Left lung (tissue), 10 donors: ENCODE data around the gene TECTB. TPM values are rescaled to one million over a fixed set of nuclear protein-coding genes. Genes with fewer than 3 reads are reported as not detected.
A peak's percentile ranks its signal among the peaks of the same experiment; 100 is the strongest.

ENCODE experiments used
- ATAC-seq: fragments of 200-7000 bp; cut with Tn5 transposase; one replicate; pipeline ENCODE4 v1.9.1; 2020; ENCODE audit warnings: moderate library complexity
- DNase-seq, 4 donors: peaks; one replicate each; pipeline ENCODE4 v3.0.0-alpha.2; 2013 to 2020
- H3K27ac ChIP-seq, 2 donors: fragments of 200-600 bp; sonication (generic) in 1 of 2; one replicate each; pipeline versions ENCODE4 v1.5.0 to v1.8.0; 2020 to 2021
- H3K27me3 ChIP-seq, 2 donors: fragments of 200-600 bp; sonication (generic) in 1 of 2; one replicate each; pipeline versions ENCODE4 v1.5.0 to v1.8.0; 2020 to 2021
- H3K36me3 ChIP-seq, 2 donors: fragments of 200-600 bp; sonication (generic) in 1 of 2; one replicate each; pipeline versions ENCODE4 v1.5.0 to v1.8.0; 2020 to 2021
- H3K4me1 ChIP-seq, 2 donors: fragments of 200-600 bp; one replicate each; pipeline ENCODE4 v1.8.0; 2021
- H3K4me3 ChIP-seq, 2 donors: fragments of 200-600 bp; sonication (generic) in 1 of 2; one replicate each; pipeline versions ENCODE4 v1.5.0 to v1.8.0; 2020 to 2021; ENCODE audit warnings: mild to moderate bottlenecking in 1 of 2
- H3K9me3 ChIP-seq, 2 donors: fragments of 200-600 bp; sonication (generic) in 1 of 2; one replicate each; pipeline versions ENCODE4 v1.5.0 to v1.8.0; 2020 to 2021
- intact Hi-C, 2 donors: fragments of 100-400 bp; cut with DNase I; formaldehyde crosslinking; loops; one replicate each; pipeline versions ENCODE4 v1.11.2 to v1.14.2; 2022
- polyA plus RNA-seq, 6 donors: library from polyadenylated mRNA; unstranded; fragments of 120-200 nt; gene quantifications; one replicate each; pipeline ENCODE4 v1.2.1, GENCODE V29; 2013; ENCODE audit not compliant: insufficient read length in 6 of 6
- total RNA-seq, 2 donors: library from RNA; stranded (reverse); fragmentation: NEBNext Ultra II Directional; extraction: Animal tissue kit (Norgen Biotek cat#: 25700); gene quantifications; one replicate each; pipeline ENCODE4 v1.2.1, GENCODE V29; 2021
- TF ChIP-seq, protein P1 (sequence below), 2 donors: fragments of 200-600 bp; sonication (generic) in 1 of 2; IDR thresholded peaks; one replicate each; pipeline versions ENCODE4 v1.5.0 to v1.8.0; 2021; ENCODE audit warnings: antibody characterized with exemption in 2 of 2
- donor health status: DM: no; HTN: yes; CAD: no.
- donor health status: DM: no; HTN: no; CAD: no.

TECTB gene
- total and polyA plus RNA-seq, 8 donors, result not detected

- Histone ChIP-seq H3K4me3 (no peak overlapping the region), H3K36me3 (no peaks in the 10 kb centered on the region), H3K27ac (no peak overlapping the region), H3K4me1 (no peaks in the 10 kb centered on the region), H3K27me3 (no peaks in the 10 kb centered on the region), H3K9me3 (peaks cover 0 to 31% of the 10 kb centered on the region in 2 donors)
- DNase-seq (no peak), ATAC-seq (no peak)
- intact Hi-C loops, result no loop called here
- TF ChIP-seq, protein P1, sequence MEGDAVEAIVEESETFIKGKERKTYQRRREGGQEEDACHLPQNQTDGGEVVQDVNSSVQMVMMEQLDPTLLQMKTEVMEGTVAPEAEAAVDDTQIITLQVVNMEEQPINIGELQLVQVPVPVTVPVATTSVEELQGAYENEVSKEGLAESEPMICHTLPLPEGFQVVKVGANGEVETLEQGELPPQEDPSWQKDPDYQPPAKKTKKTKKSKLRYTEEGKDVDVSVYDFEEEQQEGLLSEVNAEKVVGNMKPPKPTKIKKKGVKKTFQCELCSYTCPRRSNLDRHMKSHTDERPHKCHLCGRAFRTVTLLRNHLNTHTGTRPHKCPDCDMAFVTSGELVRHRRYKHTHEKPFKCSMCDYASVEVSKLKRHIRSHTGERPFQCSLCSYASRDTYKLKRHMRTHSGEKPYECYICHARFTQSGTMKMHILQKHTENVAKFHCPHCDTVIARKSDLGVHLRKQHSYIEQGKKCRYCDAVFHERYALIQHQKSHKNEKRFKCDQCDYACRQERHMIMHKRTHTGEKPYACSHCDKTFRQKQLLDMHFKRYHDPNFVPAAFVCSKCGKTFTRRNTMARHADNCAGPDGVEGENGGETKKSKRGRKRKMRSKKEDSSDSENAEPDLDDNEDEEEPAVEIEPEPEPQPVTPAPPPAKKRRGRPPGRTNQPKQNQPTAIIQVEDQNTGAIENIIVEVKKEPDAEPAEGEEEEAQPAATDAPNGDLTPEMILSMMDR (IDR thresholded peaks at IDR 0.05), result no peak
Measured at GRCh38 chr10:112240441-112240840, 42.8 kb upstream of the TECTB start.

- intact Hi-C loops, result no loop called here
- no peak for ATAC-seq
Measured at GRCh38 chr10:112241651-112242341, 41.4 kb upstream of the TECTB start.

GRCh38 chr10:112242769-112243168, 40.4 kb upstream of the TECTB start:
- H3K4me3 ChIP-seq, result no peak overlapping the region
- TF ChIP-seq, protein P1 (IDR thresholded peaks at IDR 0.05), result no peak
- no peaks in the 10 kb centered on the region for H3K36me3 ChIP-seq

More at GRCh38 chr10:112241651-112242341, 41.4 kb upstream of the TECTB start:
- H3K27ac ChIP-seq, result no peak overlapping the region
- no peaks in the 10 kb centered on the region for H3K36me3 ChIP-seq
- no peaks in the 10 kb centered on the region for H3K27me3 ChIP-seq
- no peaks in the 10 kb centered on the region for H3K4me1 ChIP-seq
- H3K4me3 ChIP-seq, result no peak overlapping the region
- TF ChIP-seq, protein P1 (IDR thresholded peaks at IDR 0.05), result no peak
- H3K9me3 ChIP-seq, result peaks cover 0 to 31% of the 10 kb centered on the region in 2 donors
- DNase-seq, result no peak

DNA sequence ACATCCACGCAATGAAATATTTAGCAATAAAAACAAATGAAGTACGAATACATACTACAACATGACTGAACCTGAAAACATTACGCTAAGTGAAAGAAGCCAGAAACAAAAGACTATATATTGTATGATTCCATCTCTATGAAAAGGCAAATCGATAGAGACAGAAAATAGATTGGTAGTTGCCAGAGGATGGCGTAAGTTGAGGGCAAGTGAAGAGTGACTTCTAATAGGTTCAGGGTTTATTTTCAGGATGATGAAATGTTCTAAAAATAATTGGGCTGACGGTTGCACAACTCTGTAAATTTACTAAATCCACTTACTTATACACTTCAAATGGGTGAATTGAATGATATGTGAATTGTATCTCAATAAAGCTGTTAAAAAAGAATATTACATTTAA, 39.5 kb upstream of the TECTB start:
- TF ChIP-seq, protein P1 (IDR thresholded peaks at IDR 0.05), result no peak
- Histone ChIP-seq H3K36me3 (no peaks in the 10 kb centered on the region), H3K27ac (no peak overlapping the region), H3K4me1 (no peaks in the 10 kb centered on the region), H3K27me3 (no peaks in the 10 kb centered on the region), H3K4me3 (no peak overlapping the region), H3K9me3 (peaks cover 0 to 24% of the 10 kb centered on the region in 2 donors)
- DNase-seq (no peak), ATAC-seq (peak; percentile 44)
- intact Hi-C loops, result no loop called here

More at GRCh38 chr10:112242769-112243168, 40.4 kb upstream of the TECTB start:
- Histone ChIP-seq H3K27me3 (no peaks in the 10 kb centered on the region), H3K9me3 (peaks cover 0 to 25% of the 10 kb centered on the region in 2 donors), H3K27ac (no peak overlapping the region), H3K4me1 (no peaks in the 10 kb centered on the region)
- no peak for ATAC-seq
- intact Hi-C loops, result no loop called here
- no peak for DNase-seq

GRCh38 chr10:112244197-112244596, 39.0 kb upstream of the TECTB start:
- DNase-seq, result no peak
- Histone ChIP-seq H3K27ac (no peak overlapping the region), H3K36me3 (no peaks in the 10 kb centered on the region), H3K27me3 (no peaks in the 10 kb centered on the region), H3K4me1 (no peaks in the 10 kb centered on the region), H3K4me3 (no peak overlapping the region), H3K9me3 (peaks cover 0 to 24% of the 10 kb centered on the region in 2 donors)
- TF ChIP-seq, protein P1 (IDR thresholded peaks at IDR 0.05), result no peak
- intact Hi-C loops, result no loop called here
- ATAC-seq, result no peak
